Measurements from ENCODE around the gene SCNN1G.

The SCNN1G gene

DNA sequence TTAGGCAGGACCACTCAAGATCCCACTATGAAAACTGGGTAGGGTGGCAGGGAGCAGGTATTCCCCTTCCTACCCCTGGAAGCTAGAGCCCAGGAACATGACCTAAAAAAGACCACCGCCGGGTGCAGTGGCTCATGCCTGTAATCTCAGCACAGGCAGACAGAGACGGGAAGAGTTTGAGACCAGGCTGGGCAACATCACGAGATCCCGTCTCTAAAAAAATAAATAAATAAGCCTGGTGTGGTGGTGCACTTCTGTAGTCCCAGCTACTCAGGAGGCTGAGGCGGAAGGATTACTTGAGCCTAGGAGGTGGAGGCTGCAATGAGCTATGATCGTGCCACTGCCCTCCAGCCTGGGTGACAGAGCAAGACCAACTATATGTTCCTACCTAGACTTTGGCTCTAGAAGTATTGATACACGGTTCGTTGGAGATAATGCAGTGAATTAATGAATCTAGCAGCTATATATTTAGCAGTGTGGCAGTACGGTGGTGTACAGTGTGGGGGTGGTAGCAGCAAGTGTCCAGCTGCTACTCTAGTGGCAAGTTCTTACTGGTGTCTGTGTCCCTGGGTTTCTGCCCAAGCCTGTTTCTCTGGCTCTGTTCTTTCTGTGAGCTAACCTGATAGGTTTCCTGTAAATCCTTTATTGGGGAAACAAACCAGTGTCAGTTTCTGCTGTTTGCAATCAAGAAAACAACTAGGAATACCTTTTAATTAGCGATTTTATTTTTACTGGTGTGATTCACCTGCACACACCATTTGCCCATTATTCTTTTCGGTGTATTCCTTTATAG, 30.0 kb upstream of the SCNN1G start:
- H3K4me3 ChIP-seq (ENCODE audit: low read length), result no peak overlapping the region
- DNase-seq (ENCODE audit: low read depth), result no peak
- TF ChIP-seq, protein P1, sequence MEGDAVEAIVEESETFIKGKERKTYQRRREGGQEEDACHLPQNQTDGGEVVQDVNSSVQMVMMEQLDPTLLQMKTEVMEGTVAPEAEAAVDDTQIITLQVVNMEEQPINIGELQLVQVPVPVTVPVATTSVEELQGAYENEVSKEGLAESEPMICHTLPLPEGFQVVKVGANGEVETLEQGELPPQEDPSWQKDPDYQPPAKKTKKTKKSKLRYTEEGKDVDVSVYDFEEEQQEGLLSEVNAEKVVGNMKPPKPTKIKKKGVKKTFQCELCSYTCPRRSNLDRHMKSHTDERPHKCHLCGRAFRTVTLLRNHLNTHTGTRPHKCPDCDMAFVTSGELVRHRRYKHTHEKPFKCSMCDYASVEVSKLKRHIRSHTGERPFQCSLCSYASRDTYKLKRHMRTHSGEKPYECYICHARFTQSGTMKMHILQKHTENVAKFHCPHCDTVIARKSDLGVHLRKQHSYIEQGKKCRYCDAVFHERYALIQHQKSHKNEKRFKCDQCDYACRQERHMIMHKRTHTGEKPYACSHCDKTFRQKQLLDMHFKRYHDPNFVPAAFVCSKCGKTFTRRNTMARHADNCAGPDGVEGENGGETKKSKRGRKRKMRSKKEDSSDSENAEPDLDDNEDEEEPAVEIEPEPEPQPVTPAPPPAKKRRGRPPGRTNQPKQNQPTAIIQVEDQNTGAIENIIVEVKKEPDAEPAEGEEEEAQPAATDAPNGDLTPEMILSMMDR (conservative IDR thresholded peaks at IDR 0.05; ENCODE audit: low read depth, low read length), result no peak

DNA sequence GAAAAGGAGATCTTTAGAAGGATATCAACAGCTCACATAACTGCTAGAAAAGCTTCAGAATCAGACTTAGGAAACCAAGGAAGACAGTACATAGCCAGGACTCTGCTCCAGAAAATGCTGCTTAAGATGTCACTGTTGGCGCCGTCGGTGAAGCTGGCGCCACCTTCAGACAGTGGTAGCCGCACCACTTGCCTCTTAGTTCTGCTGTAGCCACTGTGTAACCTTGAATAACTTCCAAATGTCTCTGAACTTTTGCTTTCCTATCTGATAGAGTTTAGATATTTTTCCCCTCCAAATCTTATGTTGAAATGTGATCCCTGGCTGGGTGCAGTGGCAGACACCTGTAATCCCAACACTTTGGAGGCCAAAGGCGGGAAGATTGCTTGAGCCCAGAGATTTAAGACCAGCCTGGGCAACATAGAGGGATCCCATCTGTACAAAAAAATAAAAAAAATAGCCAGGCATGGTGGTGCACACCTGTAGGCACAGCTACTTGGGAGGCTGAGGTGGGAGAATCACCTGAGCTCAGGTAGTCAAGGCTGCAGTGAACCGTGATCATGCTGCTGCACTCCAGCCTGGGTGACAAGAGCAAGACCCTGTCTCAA, 27.0 kb upstream of the SCNN1G start:
- H3K4me3 ChIP-seq (ENCODE audit: low read length), result no peak overlapping the region
- TF ChIP-seq, protein P1 (conservative IDR thresholded peaks at IDR 0.05; ENCODE audit: low read depth, low read length), result peak; percentile 52
- DNase-seq (ENCODE audit: low read depth), result no peak

DNA sequence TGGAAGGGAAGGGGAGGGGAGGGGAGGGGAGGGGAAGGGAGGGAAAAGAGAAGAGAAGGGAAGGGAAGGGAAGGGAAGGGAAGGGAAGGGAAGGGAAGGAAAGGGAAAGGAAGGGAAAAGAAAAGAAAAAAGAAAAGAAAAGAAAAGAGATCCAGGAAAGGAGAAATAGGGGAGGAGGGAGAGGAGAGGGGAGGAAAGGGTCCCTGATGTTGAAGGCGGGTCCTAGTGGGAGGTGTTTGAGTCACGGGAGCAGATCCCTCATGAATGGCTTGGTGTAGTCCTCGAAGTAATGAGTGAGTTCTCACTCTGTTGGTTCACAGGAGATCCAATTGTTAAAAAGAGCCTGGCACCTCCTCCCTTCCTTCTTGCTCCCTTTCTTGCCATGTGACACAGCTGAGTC, 26.4 kb upstream of the SCNN1G start:
- TF ChIP-seq, protein P1 (conservative IDR thresholded peaks at IDR 0.05; ENCODE audit: low read depth, low read length), result no peak
- no peak overlapping the region for H3K4me3 ChIP-seq (ENCODE audit: low read length)
- no peak for DNase-seq (ENCODE audit: low read depth)

DNA sequence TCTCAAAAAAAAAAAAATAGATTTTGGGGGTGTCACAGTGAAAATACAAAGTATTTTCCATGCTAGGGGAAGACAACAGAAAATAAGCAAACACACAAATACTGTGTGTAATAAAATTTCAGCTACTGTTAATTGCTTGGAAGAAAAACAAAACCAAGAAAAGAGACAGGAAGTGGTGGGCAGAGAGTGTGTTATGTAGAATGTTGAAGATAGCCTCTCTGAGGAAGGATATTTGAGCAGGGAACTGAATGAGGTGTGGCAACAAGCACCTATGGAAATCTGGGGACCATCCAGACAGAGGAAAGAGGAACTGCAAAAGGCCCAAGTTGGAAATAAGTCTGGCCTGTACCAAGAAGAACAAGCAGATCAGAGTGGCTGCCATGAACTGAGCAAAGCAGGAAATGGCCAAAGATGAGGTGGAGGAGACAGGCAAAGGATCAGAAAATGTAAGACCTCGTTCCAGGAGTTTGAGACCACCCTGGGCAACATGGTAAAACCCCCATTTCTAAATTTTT, 25.5 kb upstream of the SCNN1G start:
- H3K4me3 ChIP-seq (ENCODE audit: low read length), result no peak overlapping the region
- DNase-seq (ENCODE audit: low read depth), result no peak
- TF ChIP-seq, protein P1 (conservative IDR thresholded peaks at IDR 0.05; ENCODE audit: low read depth, low read length), result no peak

DNA sequence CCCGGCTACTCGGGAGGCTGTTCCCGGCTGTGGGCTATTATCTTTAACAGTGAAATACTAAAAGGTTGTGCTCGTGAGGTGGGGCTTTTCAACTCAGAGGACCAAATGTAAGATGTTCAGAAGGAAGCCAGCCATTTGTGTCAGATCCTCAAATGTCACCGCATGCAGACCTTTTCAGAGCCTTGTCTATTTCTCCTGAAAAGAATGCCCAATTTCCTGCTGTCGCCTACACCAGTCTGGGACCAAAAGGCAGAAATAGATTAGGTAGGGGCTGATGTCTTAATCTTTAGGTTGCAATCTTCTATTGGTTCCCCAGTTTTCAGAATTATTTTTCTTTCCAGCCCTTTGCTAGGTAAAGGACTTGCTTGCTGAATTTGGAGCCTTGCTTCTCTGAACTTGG, 24.4 kb upstream of the SCNN1G start:
- H3K4me3 ChIP-seq (ENCODE audit: low read length), result no peak overlapping the region
- TF ChIP-seq, protein P1 (conservative IDR thresholded peaks at IDR 0.05; ENCODE audit: low read depth, low read length), result no peak
- no peak for DNase-seq (ENCODE audit: low read depth)

DNA sequence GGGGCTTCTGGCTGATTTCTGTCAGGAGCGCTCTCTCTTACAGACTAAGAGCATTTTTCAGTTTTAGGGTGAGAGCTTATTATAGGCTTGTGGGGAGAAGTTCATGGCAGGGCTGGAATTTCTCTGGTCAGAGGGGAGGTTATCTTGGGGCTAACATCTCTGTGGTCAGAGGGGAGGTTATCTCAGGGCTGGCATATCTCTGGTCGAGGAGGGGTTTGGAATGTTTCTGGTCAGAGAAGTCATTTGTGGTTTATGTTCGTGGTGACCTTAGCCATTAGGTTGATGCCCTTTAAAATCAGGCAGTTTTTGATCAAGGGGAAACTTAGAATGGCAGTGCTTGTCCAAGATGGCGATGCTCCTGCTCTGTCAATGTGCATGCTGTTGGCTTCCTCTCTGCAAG, 22.5 kb upstream of the SCNN1G start:
- TF ChIP-seq, protein P1 (conservative IDR thresholded peaks at IDR 0.05; ENCODE audit: low read depth, low read length), result no peak
- H3K4me3 ChIP-seq (ENCODE audit: low read length), result no peak overlapping the region
- DNase-seq (ENCODE audit: low read depth), result no peak

DNA sequence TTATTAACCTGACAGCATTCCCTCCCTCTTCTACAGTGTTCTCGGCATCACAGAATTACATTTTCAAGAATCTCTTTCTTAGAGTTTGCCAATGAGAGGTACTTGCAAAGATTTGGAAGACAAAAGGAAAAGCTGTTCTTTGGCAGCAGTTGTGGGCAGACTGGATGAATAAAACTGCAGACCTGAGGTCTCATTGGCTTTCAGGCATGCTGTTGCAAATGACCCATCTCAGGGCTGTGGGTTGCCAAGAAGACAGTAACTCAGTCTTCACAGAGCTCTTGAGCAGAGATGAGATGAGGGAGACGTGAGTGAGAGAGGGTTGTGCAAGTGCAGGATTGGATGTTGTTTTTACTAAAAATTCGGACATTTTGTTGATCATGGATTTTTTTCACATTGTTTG, 22.0 kb upstream of the SCNN1G start:
- no peak for DNase-seq (ENCODE audit: low read depth)
- no peak overlapping the region for H3K4me3 ChIP-seq (ENCODE audit: low read length)
- TF ChIP-seq, protein P1 (conservative IDR thresholded peaks at IDR 0.05; ENCODE audit: low read depth, low read length), result no peak
